ENCODE measurements around the gene TMEM259. TPM values are rescaled to one million over a fixed set of nuclear protein-coding genes. Genes with fewer than 3 reads are reported as not detected.

TMEM259 gene
- total and polyA plus RNA-seq, 9 of the 15 experiments (the other 6 are each of a cell fraction or from before 2014, with no cell fraction given) = 0.52 to 231 (median 63.6) TPM

GRCh38 chr19:1069009-1069779 lies 48.3 kb upstream of the TMEM259 start:
- ATAC-seq (no peak), DNase-seq (ENCODE audit: extremely low read depth in 1 of 4, low spot score in 3 of 4) (no peak), FAIRE-seq (no peak)
- in situ Hi-C loops (cut with MboI) (no loop called here), intact Hi-C loops (cut with micrococcal nuclease) (no loop called here)
- no peaks in the 10 kb centered on the region for H3K9me3 ChIP-seq (replicated peaks; ENCODE audit: control insufficient read depth, insufficient read depth, low read depth, low read length)
- BruUV-seq (replicated peaks) = no TSS peak
- H3K9me1 ChIP-seq (ENCODE audit: control insufficient read depth, insufficient read depth, low read length) = no peaks in the 10 kb centered on the region
- H4K20me1 ChIP-seq (replicated peaks; ENCODE audit: control insufficient read depth, insufficient read depth, low read length) = 0 out of 2 replicates have a peak, but pooled peaks cover 3% of the 10 kb centered on the region
- peaks cover 4% of the 10 kb centered on the region; the same call in 1 of the 3 replicates for H3K36me3 ChIP-seq (ENCODE audit: control insufficient read depth, insufficient read depth, low read length)
- no peak overlapping the region for H2AFZ ChIP-seq (ENCODE audit: low read depth, low read length)
- CTCF ChIA-PET (ENCODE audit: low intra/inter-chr PET ratio) = no interaction called here
- H3K4me3 ChIP-seq = no peak overlapping the region
- peaks cover 24 to 83% of the 10 kb centered on the region in 2 experiments for H3K4me1 ChIP-seq (replicated peaks in 1 of 2; ENCODE audit: control insufficient read depth in 2 of 2, insufficient read depth in 2 of 2, low read length in 2 of 2)
- no peak overlapping the region for H3K4me2 ChIP-seq (ENCODE audit: insufficient read depth, low read length)
- H3K9ac ChIP-seq (ENCODE audit: insufficient read depth in 1 of 2, low read depth in 2 of 2, low read length in 2 of 2) = peak overlapping the region in 1 of 2 experiments; percentile 20; a peak in 1 of 4 replicates
- no peaks in the 10 kb centered on the region for H3K79me2 ChIP-seq (ENCODE audit: control insufficient read depth, insufficient read depth, low read length)
- no peak overlapping the region for H3K27ac ChIP-seq (ENCODE audit: extremely low read depth, low read depth, low read length)
- 75% methylated on average over 18 of the region's 25 CpGs for WGBS (ENCODE audit: insufficient coverage, low coverage, missing lambda C conversion rate)
- no peaks in the 10 kb centered on the region for H3K27me3 ChIP-seq (ENCODE audit: control insufficient read depth in 2 of 2, insufficient read depth in 2 of 2, low read length in 2 of 2)
- POLR2A ChIA-PET = interaction anchor here (0.6 kb wide), 1 partner anchor 9 kb away, joined by 3 read pairs; no protein-coding TSS in a partner anchor
- TF ChIP-seq BCOR (IDR thresholded peaks at IDR 0.05) (peak; percentile 89), NCOA6 (IDR thresholded peaks at IDR 0.05) (no peak), KDM1A (IDR thresholded peaks at IDR 0.05) (peak; percentile 56; a peak in 3 of 4 replicates), PCBP2 (IDR thresholded peaks at IDR 0.05; ENCODE audit: low read depth, low read length, poor library complexity, severe bottlenecking) (no peak), THRAP3 (IDR thresholded peaks at IDR 0.05; ENCODE audit: borderline replicate concordance) (no peak), PHF8 (IDR thresholded peaks at IDR 0.05; ENCODE audit: borderline replicate concordance, low read length) (no peak), C11orf30 (IDR thresholded peaks at IDR 0.05; ENCODE audit: low read depth) (no peak), FOXK1 (CRISPR knock-in tag; IDR thresholded peaks at IDR 0.05; ENCODE audit: borderline replicate concordance) (no peak), USF1 (CRISPR knock-in tag; IDR thresholded peaks at IDR 0.05) (no peak), NFE2L1 (tag; IDR thresholded peaks at IDR 0.05; ENCODE audit: borderline replicate concordance, low read depth) (no peak), ZNF436 (CRISPR knock-in tag; IDR thresholded peaks at IDR 0.05) (no peak), ZFP36 (IDR thresholded peaks at IDR 0.05; ENCODE audit: low read depth, low read length, partially characterized antibody) (peak; percentile 65), SFPQ (IDR thresholded peaks at IDR 0.05; ENCODE audit: low read depth, low read length) (no peak), ZBTB33 (CRISPR knock-in tag; IDR thresholded peaks at IDR 0.05) (peak; percentile 74), SOX6 (IDR thresholded peaks at IDR 0.05) (no peak), RBM25 (IDR thresholded peaks at IDR 0.05; ENCODE audit: low read depth, low read length, severe bottlenecking) (peak; percentile 78), ADNP (tag; IDR thresholded peaks at IDR 0.05) (0 out of 2 replicates have a peak, but pooled peaks have one; percentile 57)
